IMR-90 (cell line): Measurements from ENCODE around the gene ADAMTSL1. TPM values are rescaled to one million over a fixed set of nuclear protein-coding genes. Genes with fewer than 3 reads are reported as not detected.

Experiments
- ATAC-seq: fragments of 200-7000 bp; cut with Tn5 transposase; 2 replicates; pipeline ENCODE4 v1.9.1; 2020; ENCODE audit warnings: low read depth, mild to moderate bottlenecking, moderate library complexity
- BruUV-seq: library from RNA; stranded (reverse); fragments of 400-500 nt; replicated peaks from 2 replicates; lab custom pipeline; 2021; lab: Mats Ljungman, UMichigan
- CTCF ChIA-PET: fragments of 300-600 bp; formaldehyde crosslinking; extraction: SDS; loops from one replicate; lab custom pipeline; 2021; ENCODE audit warnings: antibody characterized with exemption; lab: Yijun Ruan, JAX
- POLR2A ChIA-PET: fragments of 300-600 bp; sonication (Branson Sonifier 250); formaldehyde crosslinking; loops from one replicate; lab custom pipeline; 2022; ENCODE audit warnings: antibody characterized with exemption; ENCODE audit not compliant: unreplicated experiment; lab: Charles Lee
- DNase-seq: peaks from one replicate; pipeline ENCODE4 v3.0.0; 2013
- H2AFZ ChIP-seq: replicated peaks from 2 replicates; pipeline ENCODE3; 2013; ENCODE audit warnings: low read length, mild to moderate bottlenecking; ENCODE audit not compliant: poor library complexity
- H2AK5ac ChIP-seq: 2 replicates; pipeline ENCODE4 v1.6.1; 2013; ENCODE audit warnings: low read depth, low read length, inconsistent platforms
- H2AK9ac ChIP-seq: replicated peaks from 2 replicates; pipeline ENCODE3; 2013; ENCODE audit warnings: mild to moderate bottlenecking, low read depth, low read length, moderate library complexity; ENCODE audit not compliant: poor library complexity
- H2BK120ac ChIP-seq: 2 replicates; pipeline ENCODE4 v1.6.1; 2013; ENCODE audit warnings: low read depth, low read length, inconsistent platforms
- H2BK15ac ChIP-seq: 3 replicates; pipeline ENCODE4 v1.6.1; 2013; ENCODE audit warnings: low read depth, low read length, inconsistent platforms
- H2BK20ac ChIP-seq: 2 replicates; pipeline ENCODE4 v1.6.1; 2013; ENCODE audit warnings: low read depth, mild to moderate bottlenecking, inconsistent platforms, low read length, moderate library complexity
- H2BK5ac ChIP-seq: 2 replicates; pipeline ENCODE4 v1.6.1; 2013; ENCODE audit warnings: mild to moderate bottlenecking, low read depth, low read length, inconsistent platforms; ENCODE audit not compliant: poor library complexity, severe bottlenecking
- H3K14ac ChIP-seq: replicated peaks from 2 replicates; pipeline ENCODE4 v1.6.1; 2013; ENCODE audit warnings: low read depth, low read length, inconsistent platforms
- H3K18ac ChIP-seq: 2 replicates; pipeline ENCODE4 v1.6.1; 2013; ENCODE audit warnings: low read depth, low read length, control low read depth
- H3K23ac ChIP-seq: 2 replicates; pipeline ENCODE4 v1.6.1; 2013; ENCODE audit warnings: low read depth, low read length, inconsistent platforms
- H3K27ac ChIP-seq: 2 replicates; pipeline ENCODE4 v1.5.1; 2013; ENCODE audit warnings: mild to moderate bottlenecking, control low read depth, low read length; ENCODE audit not compliant: insufficient read depth
- H3K27me3 ChIP-seq: 2 replicates; pipeline ENCODE4 v1.6.1; 2013; ENCODE audit warnings: low read length; ENCODE audit not compliant: control insufficient read depth, insufficient read depth
- H3K36me3 ChIP-seq: 2 replicates; pipeline ENCODE4 v1.6.1; 2013; ENCODE audit warnings: low read length, mixed read lengths; ENCODE audit not compliant: control insufficient read depth, insufficient read depth
- H3K4ac ChIP-seq: 2 replicates; pipeline ENCODE4 v1.6.1; 2013; ENCODE audit warnings: low read depth, low read length, inconsistent platforms
- H3K4me1 ChIP-seq: 2 replicates; pipeline ENCODE4 v1.6.1; 2013; ENCODE audit warnings: low read length, mixed read lengths; ENCODE audit not compliant: control insufficient read depth, insufficient read depth
- H3K4me2 ChIP-seq: 2 replicates; pipeline ENCODE4 v1.6.1; 2013; ENCODE audit warnings: low read depth, mild to moderate bottlenecking, control low read depth, low read length, moderate library complexity
- H3K4me3 ChIP-seq: 2 replicates; pipeline ENCODE4 v1.5.1; 2013; ENCODE audit warnings: low read depth, mild to moderate bottlenecking, control low read depth, low read length, moderate library complexity; ENCODE audit not compliant: insufficient read depth
- H3K56ac ChIP-seq: 2 replicates; pipeline ENCODE4 v1.6.1; 2013; ENCODE audit warnings: low read length, inconsistent platforms; ENCODE audit not compliant: insufficient read depth; ENCODE audit errors: extremely low read depth
- H3K79me1 ChIP-seq, 2 experiments: 2 replicates each; pipeline ENCODE4 v1.6.1; 2013; ENCODE audit warnings: low read length in 2 of 2, inconsistent platforms in 1 of 2, low read depth in 1 of 2
- H3K9ac ChIP-seq: 2 replicates; pipeline ENCODE4 v1.6.1; 2013; ENCODE audit warnings: low read depth, low read length, control low read depth
- H3K9me1 ChIP-seq: 2 replicates; pipeline ENCODE4 v1.6.1; 2013; ENCODE audit warnings: low read length, inconsistent platforms; ENCODE audit not compliant: insufficient read depth
- H3K9me3 ChIP-seq: 2 replicates; pipeline ENCODE4 v1.6.1; 2013; ENCODE audit warnings: low read length; ENCODE audit not compliant: control insufficient read depth, insufficient read depth
- H4K20me1 ChIP-seq: 2 replicates; pipeline ENCODE4 v1.6.1; 2013; ENCODE audit warnings: low read length, inconsistent platforms; ENCODE audit not compliant: insufficient read depth
- H4K5ac ChIP-seq: 2 replicates; pipeline ENCODE4 v1.6.1; 2013; ENCODE audit warnings: mild to moderate bottlenecking, low read depth, low read length, control low read depth
- H4K8ac ChIP-seq, 2 experiments: 2 replicates each; pipeline ENCODE4 v1.6.1; 2013; ENCODE audit warnings: low read depth in 2 of 2, low read length in 2 of 2, control low read depth in 1 of 2, inconsistent platforms in 1 of 2
- H4K91ac ChIP-seq: 2 replicates; pipeline ENCODE4 v1.6.1; 2013; ENCODE audit warnings: low read depth, low read length, inconsistent platforms; ENCODE audit not compliant: insufficient read depth
- BHLHE40 ChIP-seq: fragments of 150-350 bp; IDR thresholded peaks from 2 replicates; pipeline ENCODE4 v1.6.1; 2016; ENCODE audit warnings: mild to moderate bottlenecking, low read depth, low read length
- CHD1 ChIP-seq: IDR thresholded peaks from 2 replicates; pipeline ENCODE4 v1.6.1; 2012; ENCODE audit warnings: low read depth, low read length, improper control_type of control experiment
- FOS ChIP-seq: fragments of 150-350 bp; IDR thresholded peaks from 2 replicates; pipeline ENCODE4 v1.6.1; 2016; ENCODE audit warnings: low read depth, low read length
- MAZ ChIP-seq: IDR thresholded peaks from 2 replicates; pipeline ENCODE4 v1.6.1; 2012; ENCODE audit warnings: low read depth, mild to moderate bottlenecking, low read length, improper control_type of control experiment, moderate library complexity, borderline replicate concordance
- RCOR1 ChIP-seq: IDR thresholded peaks from 2 replicates; pipeline ENCODE4 v1.6.1; 2012; ENCODE audit warnings: mild to moderate bottlenecking, low read length, improper control_type of control experiment; ENCODE audit not compliant: insufficient replicate concordance
- SMC3 ChIP-seq: fragments of 150-350 bp; IDR thresholded peaks from 2 replicates; pipeline ENCODE4 v1.6.1; 2016; ENCODE audit warnings: low read depth, mild to moderate bottlenecking, antibody characterized with exemption, low read length, moderate library complexity
- WGBS, 2 experiments: methylation state at CpG; one replicate each; pipeline versions ENCODE4 v1.1.5 to v1.1.7; 2013; ENCODE audit warnings: missing lambda C conversion rate in 2 of 2; ENCODE audit not compliant: insufficient read length in 1 of 2; ENCODE audit errors: extremely low coverage in 2 of 2; 5-methylcytosine and 5-hydroxymethylcytosine counted together
- dilution Hi-C: fragments of 300-500 bp; cut with HindIII; formaldehyde crosslinking; loops from one replicate; pipeline ENCODE4 v1.14.3; 2018; ENCODE audit warnings: low sequenced_read_pairs; ENCODE audit not compliant: unreplicated experiment
- in situ Hi-C: fragments of 300-500 bp; cut with MboI; formaldehyde crosslinking; loops from 3 replicates; pipeline ENCODE4 v1.14.3; 2019; ENCODE audit warnings: low sequenced_read_pairs, inconsistent platforms, mixed read lengths
- intact Hi-C: fragments of 100-400 bp; cut with micrococcal nuclease; formaldehyde crosslinking; loops from 2 replicates; pipeline ENCODE4 v1.10.0; 2022
- polyA plus RNA-seq, 3 experiments: library from polyadenylated mRNA; depleted of rRNA; stranded (reverse); fragments of >200 nt; gene quantifications; 2 replicates each; pipeline ENCODE4 v1.2.3, GENCODE V29; 2012; ENCODE audit warnings: low replicate concordance in 1 of 3
- total RNA-seq: library from RNA; depleted of rRNA; stranded (reverse); fragments of >200 nt; gene quantifications from 2 replicates; pipeline ENCODE4 v1.2.3, GENCODE V29; 2012
- TF ChIP-seq, protein P1 (sequence below): fragments of 150-350 bp; IDR thresholded peaks from 2 replicates; pipeline ENCODE4 v1.6.1; 2017; ENCODE audit warnings: mild to moderate bottlenecking, antibody characterized with exemption, low read length, low read depth

ADAMTSL1 gene
- total and polyA plus RNA-seq, 2 of the 4 experiments (the other 2 are of a cell fraction) = 38.2 to 62.2 TPM

DNA sequence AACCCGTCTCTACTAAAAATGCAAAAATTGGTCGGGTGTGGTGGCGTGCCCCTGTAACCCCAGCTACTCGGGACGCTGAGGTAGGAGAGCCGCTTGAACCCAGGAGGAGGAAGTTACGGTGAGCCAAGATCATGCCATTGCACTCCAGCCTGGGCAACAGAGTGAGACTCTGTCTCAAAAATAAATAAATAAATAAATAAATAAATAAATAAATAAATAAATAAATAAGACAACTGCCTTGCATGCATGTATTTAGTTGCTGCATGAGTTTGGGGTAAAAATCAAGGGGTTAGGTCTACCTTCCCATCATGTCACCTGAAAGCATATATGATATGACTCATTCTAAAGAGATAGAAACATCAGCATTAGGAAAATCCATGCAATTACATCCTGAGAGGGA is 254.0 kb downstream of the ADAMTSL1 start:
- no peak overlapping the region for H3K14ac ChIP-seq
- no peak overlapping the region for H3K4me3 ChIP-seq
- no peak overlapping the region for H3K4ac ChIP-seq
- H4K91ac ChIP-seq = no peak overlapping the region
- in situ Hi-C loops (no loop called here), intact Hi-C loops (no loop called here), dilution Hi-C loops (no loop called here)
- no peak overlapping the region for H3K56ac ChIP-seq
- H2AK5ac ChIP-seq = no peak overlapping the region
- TF ChIP-seq MAZ (no peak), BHLHE40 (no peak), SMC3 (no peak), RCOR1 (no peak), CHD1 (no peak), FOS (no peak)
- TF ChIP-seq, protein P1, sequence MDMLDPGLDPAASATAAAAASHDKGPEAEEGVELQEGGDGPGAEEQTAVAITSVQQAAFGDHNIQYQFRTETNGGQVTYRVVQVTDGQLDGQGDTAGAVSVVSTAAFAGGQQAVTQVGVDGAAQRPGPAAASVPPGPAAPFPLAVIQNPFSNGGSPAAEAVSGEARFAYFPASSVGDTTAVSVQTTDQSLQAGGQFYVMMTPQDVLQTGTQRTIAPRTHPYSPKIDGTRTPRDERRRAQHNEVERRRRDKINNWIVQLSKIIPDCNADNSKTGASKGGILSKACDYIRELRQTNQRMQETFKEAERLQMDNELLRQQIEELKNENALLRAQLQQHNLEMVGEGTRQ = no peak
- no peak overlapping the region for H4K5ac ChIP-seq
- CTCF ChIA-PET = no interaction called here
- H3K23ac ChIP-seq = no peak overlapping the region
- POLR2A ChIA-PET = no interaction called here
- H3K79me1 ChIP-seq = no peaks in the 10 kb centered on the region
- H2AK9ac ChIP-seq = no peak overlapping the region
- H4K20me1 ChIP-seq = no peaks in the 10 kb centered on the region
- no peak overlapping the region for H2AFZ ChIP-seq
- no peak overlapping the region for H2BK5ac ChIP-seq
- H2BK120ac ChIP-seq = no peak overlapping the region
- H3K27me3 ChIP-seq = no peaks in the 10 kb centered on the region
- H3K36me3 ChIP-seq = no peaks in the 10 kb centered on the region
- no peak overlapping the region for H2BK15ac ChIP-seq
- H3K9me3 ChIP-seq = no peaks in the 10 kb centered on the region
- no peak overlapping the region for H3K4me2 ChIP-seq
- peak overlapping the region; percentile 78; the same call in 1 of the 2 replicates for H3K27ac ChIP-seq
- no peaks in the 10 kb centered on the region; the same call in 1 of the 2 replicates for H3K4me1 ChIP-seq
- ATAC-seq = no peak
- no peaks in the 10 kb centered on the region for H3K9me1 ChIP-seq
- no CpG with 5 or more reads among the region's 7 CpGs for WGBS, 2 experiments
- no peak overlapping the region; the same call in 1 of the 2 replicates for H3K18ac ChIP-seq
- BruUV-seq = no TSS peak
- DNase-seq = no peak
- H3K9ac ChIP-seq = no peak overlapping the region
- no peak overlapping the region for H4K8ac ChIP-seq
- H2BK20ac ChIP-seq = no peak overlapping the region
